NK-92 treated with Interleukin-12 subunit alpha and Interleukin-12 subunit beta, amount 100 ng/mL, for 24 hours (cell line): Measurements from ENCODE around the gene TM4SF1.
"Not testable (repeated sequence)": the region's sequence is repeated elsewhere in the genome, so short reads cannot be mapped to it uniquely, and the experiment has no call there.

Experiments used
- DNase-seq: peaks from one replicate; lab custom pipeline; 2025; lab: John Stamatoyannopoulos, UW

Gene TM4SF1

DNA sequence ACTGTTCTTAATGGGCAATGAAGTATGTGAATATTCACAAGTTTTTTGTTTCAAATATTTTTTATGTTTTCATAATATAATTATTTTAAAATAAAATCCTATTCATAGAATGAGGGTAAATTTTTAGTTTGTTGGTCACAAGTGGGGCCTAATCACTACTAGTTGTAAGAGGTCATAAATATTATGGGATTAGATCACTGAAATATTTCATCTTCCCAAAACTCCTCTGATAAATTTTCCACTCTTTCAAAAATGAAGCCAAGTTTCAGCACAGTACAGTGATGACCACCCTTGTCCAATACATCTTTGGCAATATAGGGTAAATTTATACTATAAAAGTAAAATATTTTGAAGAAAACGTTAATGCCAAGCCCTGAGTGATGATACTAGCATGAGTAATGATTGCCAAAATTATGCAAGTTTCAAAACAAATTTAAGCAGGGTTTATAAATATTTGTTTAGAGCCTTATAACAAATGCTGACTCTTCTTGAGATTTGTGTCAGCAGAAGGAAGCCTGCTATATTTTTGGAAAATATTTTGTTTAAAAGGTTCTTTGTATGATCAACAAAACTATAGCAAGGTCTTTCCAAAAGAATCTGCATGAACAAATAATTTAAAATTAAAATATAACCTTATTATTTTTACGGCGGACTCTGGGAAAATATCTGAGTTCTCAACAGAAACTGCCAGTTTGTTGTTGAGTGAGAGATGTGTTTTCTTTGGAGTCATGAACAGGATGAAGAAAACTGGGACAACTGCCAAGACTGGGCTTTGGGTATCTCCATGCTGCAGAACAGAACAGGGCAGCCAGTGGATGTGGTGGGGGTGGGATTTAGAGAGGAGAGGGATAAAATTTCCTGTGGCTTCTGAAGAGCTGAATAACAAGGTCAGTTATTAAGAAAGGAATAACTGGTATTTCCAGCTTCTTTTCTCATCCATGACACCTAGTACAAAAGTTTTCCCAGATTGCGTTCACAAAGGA is 17.9 kb upstream of the TM4SF1 start:
- DNase-seq, result no peak

DNA sequence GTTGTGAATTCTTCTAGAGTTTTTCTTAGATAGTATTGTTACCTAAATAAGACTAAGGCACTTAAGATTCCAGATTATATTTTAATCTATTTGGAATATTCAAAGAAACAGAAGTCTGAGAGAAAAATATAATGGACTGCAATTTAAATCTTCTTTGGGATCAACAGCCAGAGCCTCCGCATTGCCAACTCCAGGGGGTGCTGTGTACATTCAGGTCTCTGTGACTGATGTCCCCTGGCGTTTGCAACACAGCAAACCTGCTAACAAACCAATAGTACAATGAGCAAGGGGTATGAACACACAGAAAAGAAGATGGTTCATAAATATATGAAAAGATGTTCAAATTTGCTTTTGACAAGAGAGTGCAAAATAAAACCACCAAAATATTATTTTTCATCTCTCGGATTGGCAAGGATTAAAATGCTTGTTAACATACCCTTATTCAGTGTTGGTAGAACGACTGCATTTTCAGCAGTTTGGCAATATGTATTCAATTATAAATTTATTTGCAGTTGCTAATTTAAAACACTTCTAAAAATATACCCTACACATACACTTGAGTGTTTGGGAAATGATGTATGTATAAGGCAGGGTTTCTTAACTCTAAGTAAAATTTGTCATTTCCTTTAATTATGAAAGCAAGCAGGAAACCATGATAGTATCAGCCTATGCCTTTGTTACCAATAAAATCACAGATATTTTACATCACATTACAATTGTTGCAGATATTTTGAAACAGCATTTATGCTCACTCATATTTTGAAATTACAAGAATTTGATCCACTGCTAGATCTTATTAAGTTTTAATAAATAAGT is 16.1 kb upstream of the TM4SF1 start:
- peak; percentile 70 for DNase-seq

DNA sequence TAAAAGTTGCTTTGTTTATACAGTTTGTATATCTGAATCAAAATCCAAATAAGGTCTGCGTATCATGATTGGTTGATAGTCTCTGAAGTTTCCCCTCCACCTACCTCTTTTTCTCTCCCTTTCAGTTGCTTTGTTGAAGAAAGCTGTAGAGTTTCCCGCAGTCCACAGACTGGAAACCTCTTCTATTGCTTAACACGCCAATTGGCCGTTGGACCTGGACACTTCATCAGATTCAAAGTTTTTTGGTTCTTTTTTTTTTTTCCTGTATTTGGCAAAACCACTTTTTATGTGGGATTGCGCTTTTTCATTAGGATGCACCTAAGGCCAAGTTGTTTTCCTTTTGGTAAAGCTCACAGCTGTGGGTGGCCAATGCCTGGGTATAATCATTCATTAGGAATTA is 14.5 kb upstream of the TM4SF1 start:
- DNase-seq, result no peak

DNA sequence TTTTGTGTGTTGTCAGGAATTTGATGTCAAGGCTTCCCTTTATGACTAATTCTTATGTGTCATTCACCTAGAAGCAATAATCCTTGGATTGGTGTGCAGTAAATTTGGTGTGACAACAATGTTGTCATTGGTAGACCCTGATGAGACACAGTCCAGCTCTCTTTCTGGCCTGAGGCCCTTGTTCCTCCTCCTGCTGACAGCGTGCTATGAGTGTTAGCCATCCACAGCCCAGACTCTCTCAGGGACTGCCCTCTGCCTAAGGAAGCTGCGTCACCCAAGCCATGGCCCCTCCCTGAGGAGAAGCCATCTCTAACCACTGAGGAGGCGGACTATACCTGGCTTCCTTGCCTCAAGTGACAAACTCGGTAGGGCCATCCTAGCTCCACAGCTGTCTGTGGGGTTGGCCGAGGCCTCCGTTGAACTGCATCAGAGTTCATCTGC is 13.3 kb upstream of the TM4SF1 start:
- no peak for DNase-seq

DNA sequence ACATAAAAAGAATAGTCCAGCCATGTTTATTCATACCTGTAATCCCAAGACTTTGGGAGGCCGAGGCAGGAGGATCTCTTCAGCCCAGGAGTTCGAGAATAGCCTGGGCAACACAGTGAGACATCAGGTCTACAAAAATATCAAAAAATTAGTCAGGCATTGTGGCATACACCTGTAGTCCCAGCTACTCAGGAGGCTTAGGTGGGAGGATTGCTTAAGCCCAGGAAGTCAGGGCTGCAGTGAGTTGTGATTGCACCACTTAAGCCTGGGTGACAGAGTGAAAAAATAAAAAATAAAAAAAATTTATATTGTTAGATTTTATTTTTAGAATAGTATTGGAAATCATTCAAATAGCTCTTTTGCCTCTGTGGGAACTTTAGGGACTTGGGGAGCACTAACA is 12.8 kb upstream of the TM4SF1 start:
- DNase-seq, result no peak

DNA sequence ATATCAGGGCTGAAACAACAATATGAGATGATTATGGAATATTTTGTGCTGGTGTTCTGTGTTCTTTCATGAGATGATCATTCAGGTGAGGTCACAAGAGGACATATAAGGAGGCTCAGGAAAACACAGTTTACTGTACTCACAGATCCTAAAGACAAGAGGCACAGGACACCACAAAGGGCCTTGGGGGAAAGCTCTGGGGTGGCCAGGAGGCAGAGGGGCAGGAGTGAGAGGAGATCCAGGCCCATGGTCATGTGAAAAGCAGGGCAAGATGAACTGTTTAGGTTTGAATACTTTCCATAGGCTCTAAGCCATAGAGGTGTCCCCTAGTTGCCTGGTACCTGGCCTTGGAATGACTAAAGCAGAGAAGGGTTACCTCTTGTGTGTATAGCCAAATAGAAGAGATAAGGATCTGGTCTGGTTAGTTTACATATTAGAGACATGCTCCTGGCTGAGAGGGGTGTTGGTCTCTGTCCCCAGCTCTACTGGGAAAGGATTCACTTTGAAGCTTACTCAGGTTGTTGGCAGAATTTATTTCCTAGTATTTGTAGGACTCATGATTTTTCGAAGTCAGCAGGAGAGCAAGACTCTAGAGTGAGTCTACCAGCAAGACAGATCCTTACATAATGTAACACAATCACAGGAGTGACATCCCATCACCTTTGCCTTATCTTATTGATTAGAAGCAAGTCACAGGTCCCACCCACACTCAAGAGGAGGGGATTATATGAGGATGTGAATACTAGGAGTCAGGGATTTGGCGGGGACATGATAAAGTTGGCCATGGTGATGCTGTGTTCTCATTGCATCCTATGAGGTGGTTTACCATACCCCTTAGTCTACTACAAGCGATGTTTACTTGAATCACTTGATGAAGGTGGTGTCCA is 11.3 kb upstream of the TM4SF1 start:
- no peak for DNase-seq

DNA sequence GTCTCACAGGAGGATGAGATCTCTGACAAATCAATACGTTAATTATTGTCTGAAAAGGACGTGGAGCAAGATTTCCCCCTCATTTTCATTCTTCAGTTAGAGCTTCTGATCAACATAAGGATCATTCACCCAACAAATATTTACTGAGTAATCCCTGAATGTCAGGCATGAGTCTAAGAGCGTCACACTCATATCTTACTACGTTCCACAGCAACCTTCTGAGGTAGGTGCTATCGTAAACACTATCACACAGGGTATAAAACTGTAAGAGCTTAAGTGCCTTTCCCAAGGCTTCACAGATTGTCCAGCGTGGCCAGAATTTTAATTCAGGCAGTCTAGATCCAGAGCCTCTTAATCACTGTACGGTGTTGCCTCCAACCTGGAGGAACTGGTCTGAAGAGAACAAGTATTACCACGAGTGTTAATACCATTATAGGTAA is 10.6 kb upstream of the TM4SF1 start:
- no peak for DNase-seq

DNA sequence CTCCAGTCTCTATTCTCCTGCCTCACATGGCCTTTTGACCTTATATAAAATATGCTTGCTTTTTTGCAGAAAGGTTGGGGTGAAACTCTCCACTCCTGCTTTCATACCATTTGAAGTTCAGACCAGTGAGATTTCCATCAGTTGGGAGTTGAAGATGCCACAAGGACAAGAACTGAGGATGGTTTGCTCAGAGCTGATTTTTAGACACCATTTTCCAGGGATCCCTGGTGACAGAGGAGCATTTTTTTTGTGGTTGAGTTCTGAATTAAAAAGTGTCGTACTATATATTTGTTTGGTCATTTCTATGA is 8.8 kb upstream of the TM4SF1 start:
- DNase-seq, result no peak

DNA sequence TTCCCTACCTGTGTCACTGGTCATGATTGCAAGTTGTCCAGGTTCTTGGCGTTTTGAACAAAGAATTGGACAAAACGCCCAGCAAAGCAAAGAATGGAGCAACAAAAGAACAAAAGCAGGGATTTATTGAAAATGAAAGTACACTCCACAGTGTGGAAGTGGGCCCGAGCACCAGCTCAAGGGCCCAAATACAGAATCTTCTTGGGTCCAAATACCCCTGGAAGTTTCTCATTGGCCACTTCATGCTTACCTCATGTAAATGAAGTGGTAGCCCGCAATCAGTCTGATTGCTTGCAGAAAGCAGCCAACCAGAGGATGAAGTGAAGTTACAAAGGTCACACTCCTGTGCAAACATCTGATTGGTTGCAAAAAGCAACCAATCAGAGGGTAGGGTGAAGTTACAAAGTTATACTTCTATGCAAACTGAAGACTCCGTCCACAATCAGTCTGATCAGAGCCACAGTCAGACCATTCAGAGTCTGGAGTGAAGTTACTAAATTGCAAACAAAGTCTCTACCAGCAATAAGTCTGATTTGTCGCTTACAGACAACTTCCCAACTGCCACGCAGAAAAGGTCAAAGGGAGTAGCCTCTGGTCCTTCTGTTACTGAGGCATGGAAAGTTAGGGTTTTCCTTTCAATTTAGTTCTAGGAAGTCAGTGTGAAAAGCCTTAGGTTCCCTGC is 8.3 kb upstream of the TM4SF1 start:
- DNase-seq, result no peak

DNA sequence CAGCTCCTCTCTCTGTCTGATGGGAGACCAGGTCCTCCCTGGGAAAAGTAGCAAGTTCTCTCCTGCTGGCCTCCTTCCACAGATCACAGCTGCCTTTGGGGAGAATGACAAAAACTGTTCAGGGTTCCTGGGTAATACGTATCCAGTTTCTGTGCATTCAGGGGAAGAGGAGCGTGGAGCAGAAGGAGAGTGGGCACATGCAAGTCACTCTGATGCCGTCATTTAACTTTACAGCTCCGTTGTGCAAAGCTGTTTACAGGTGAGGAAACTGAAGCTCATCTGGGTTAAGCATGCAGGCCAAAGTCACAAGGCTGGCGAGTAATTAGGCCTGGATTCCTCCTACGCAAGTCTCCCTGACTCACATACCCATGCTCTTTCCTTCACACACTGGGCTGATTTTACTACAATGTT is 7.5 kb upstream of the TM4SF1 start:
- no peak for DNase-seq

DNA sequence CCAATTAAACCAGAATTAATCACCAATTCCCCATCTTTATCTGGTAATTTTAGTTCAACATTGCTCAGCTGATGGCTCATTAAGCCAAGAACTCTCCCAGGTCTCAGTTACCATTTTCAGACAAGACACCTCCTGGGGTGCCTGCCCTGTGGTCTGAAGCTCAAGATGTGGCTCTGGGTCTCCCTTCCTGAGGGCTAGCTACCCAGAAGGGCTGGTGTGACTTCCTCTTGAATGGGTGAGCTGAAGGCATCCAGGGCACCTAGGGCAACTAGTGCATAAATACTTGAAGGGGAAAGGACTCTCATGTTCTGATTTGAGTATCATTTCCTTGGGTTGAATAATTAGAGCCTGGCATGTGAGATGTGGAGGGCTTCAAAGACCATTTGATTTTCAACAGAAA is 6.7 kb upstream of the TM4SF1 start:
- DNase-seq, result no peak

DNA sequence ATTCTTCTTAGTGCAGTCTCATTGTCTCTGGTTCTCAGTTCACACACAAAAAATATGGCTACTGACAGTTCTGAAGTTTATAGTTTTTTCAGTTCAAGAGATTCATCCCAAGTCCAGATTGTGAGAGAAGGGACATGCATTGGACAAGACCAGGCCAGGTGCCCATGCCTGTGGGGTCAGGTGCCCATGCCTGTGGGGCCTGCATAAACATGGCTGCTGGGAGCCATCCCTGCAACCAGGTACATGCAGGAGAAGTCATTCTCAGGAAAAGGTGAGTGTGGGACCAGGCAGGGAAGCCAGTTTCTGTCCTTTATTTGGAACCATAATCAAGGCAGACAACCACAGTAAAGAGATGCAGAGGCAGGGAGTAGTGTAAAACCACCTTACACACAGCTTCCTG is 6.3 kb upstream of the TM4SF1 start:
- no peak for DNase-seq

DNA sequence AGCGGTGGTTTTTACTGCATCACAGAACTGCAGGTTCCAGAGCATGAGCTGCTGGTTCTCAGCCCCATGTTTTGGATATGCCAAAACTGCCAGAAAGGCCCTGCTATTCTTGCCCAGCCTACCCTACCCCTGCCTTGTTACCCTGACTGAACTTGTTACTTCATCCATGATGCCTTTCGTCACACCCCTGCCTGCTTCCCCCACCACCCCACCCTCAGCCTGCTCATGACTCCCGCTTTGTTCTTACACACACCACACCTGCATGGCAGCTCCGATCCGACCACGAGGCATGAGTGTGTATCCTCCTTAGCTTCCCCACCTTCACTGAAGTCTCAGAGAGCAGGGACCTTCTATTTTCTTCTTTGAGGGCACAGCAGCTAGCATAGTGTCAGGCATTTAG is 5.1 kb upstream of the TM4SF1 start:
- no peak for DNase-seq

DNA sequence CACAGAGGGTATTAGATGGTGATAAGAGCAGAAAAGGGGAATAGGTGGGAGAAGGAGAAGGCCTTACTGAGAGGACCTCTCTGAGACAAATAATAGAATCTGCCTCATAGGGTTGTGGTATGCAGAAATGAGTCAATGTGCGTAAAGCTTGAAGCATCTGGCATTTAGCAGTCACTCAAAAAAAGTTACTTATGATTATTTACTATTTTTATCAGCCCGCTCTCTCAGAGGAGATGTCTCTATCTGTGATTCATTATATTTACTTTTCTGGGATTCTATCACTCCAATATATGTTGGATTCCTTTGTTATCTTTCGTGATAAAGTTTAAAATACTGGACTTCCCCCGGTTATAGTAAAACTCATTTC is 4.6 kb upstream of the TM4SF1 start:
- DNase-seq, result no peak

DNA sequence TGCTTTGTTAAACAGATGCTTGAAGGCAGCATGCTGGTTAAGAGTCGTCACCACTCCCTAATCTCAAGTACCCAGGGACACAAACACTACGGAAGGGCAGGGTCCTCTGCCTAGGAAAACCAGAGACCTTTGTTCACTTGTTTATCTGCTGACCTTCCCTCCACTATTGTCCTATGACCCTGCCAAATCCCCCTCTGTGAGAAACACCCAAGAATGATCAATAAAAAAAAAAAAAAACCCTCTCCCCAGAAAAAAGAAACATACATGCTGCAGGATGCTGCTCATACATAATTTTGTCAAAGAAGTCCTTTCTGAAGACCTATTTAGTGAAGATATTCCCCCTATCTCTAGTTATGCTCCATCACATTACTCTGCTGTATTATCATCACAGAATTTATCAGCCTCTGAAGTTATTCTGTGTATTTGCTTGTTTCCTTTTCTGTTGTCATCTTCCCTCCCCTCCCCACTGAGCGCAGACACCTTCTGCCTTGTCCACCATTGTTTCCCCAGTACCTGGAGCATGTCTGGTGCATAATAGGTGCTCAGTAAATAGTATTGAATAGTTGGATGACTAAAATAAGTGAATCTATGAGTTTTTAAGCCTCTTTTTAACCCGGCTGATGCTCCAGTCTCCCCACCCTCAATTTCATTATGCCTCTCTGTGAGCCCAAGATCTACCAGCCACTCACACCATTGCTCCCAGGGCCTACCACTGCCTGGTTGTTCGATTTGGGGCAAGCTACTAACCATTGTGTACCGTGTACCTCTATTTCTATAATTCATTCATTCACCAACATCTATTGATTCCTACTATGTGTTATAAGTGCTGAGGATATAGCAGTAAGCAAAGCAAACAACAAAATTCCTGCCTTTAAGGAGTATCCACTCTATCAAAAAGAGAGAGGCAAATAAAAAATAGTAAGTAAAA is 4.0 kb upstream of the TM4SF1 start:
- no peak for DNase-seq

DNA sequence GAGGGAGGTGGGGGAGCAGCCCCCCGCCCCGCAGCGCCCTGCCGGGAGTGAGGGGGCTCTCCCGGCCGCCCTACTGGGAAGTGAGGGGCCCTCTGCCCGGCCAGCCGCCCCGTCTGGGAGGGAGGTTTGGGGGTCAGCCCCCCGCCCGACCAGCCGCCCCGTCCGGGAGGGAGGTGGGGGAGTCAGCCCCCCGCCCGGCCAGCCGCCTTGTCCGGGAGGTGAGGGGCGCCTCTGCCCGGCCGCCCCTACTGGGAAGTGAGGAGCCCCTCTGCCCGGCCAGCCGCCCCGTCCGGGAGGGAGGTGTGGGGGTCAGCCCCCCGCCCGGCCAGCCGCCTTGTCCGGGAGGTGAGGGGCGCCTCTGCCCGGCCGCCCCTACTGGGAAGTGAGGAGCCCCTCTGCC is 2.8 kb upstream of the TM4SF1 start:
- DNase-seq, result not testable (repeated sequence)

DNA sequence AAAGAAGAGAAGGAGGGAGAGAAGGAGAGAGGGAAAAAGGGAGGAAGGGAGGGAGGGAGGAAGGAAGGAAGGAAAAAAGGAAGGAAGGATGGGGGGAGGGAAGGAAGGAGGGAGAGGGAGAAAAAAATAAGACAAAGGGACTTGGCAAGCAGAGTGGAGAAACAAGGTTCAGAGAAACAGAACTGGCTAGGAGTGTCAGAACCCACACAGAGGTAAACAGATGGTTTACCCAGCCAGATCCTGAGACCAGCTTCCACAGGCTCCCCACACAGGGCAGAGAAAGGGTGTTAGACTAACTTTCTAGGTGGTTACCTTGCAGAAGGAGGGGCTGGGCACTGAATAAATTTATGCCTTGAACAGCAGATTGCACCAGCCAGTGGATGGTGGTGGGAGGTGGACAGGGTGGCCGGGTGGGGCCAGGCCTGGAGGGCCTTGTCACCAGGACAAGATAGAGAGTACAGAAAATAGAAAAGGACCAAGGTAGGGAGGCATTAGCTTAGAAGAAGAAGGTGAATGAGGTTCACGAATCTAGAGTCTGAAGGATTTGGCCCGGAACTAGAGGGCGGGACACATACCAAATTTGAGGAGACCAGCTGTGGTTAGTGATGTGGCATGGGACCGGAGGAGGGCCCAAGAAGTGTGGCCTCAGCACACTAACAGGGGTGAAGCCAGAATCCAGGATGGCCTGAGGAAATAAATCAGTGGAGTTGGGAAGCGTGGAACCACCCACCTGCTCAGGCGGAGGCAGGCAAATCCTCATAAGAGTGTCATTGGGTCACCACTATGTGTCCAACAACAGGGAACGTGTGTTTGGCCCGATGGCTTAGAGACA is 1.2 kb upstream of the TM4SF1 start:
- DNase-seq, result no peak

DNA sequence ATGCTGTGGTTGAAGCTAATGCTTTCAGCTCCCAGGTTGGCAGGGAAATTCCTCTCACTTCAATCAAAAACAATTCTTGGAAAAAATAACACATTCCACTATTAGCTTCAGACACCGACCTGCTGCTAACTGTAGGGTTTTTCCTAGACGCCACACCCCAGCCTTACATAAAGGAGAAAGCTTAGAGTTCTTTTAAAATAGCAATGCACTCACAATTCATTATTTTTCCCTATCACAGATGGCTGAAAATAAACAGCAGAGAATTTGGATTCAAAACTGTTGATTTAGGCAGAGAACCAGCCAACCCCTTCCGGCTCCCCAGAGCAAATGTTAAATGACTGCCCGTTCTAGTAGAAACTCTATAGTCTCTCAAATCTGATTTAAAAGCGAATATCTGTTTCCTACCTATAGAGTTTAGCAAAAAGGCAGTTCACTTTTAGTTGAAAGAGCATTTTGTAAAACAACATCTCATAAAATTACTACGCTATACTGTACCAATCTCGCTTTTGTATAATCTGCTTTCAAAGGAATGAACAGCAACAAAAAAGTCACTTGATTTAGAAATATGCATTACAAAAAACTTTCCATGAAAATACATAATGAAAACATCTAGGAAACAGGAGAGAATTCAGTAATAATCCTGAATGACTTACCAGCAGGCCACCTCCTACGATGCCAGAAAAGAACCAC is 586 bp downstream of the TM4SF1 start:
- DNase-seq, result no peak
